ENCODE results near the gene BNC2. TPM values are rescaled to one million over a fixed set of nuclear protein-coding genes. Genes with fewer than 3 reads are reported as not detected.

BNC2 gene
- polyA plus RNA-seq, 1 donor: 8.9 TPM

- WGBS (ENCODE audit: insufficient coverage, low lambda C conversion rate): no CpG with 5 or more reads among the region's 4 CpGs
- H3K4me3 ChIP-seq (ENCODE audit: low read length): no peak overlapping the region
- no peaks in the 10 kb centered on the region for H3K9me3 ChIP-seq (ENCODE audit: control insufficient read depth, low read depth, low read length)
- H3K36me3 ChIP-seq (ENCODE audit: control insufficient read depth, insufficient read depth, low read length): no peaks in the 10 kb centered on the region
- H3K4me1 ChIP-seq (ENCODE audit: control insufficient read depth, insufficient read depth, low read length): no peaks in the 10 kb centered on the region
- H3K27me3 ChIP-seq (ENCODE audit: control insufficient read depth, insufficient read depth, low read length): no peaks in the 10 kb centered on the region
- DNase-seq: no peak
- no peak overlapping the region for H3K27ac ChIP-seq (ENCODE audit: low read length)
Observed at GRCh38 chr9:16639644-16640043, 230.8 kb downstream of the BNC2 start.

GRCh38 chr9:16637911-16638310 lies 232.6 kb downstream of the BNC2 start:
- no peaks in the 10 kb centered on the region for H3K4me1 ChIP-seq (ENCODE audit: control insufficient read depth, insufficient read depth, low read length)
- WGBS (ENCODE audit: insufficient coverage, low lambda C conversion rate): 80% methylated on average over 1 of the region's 5 CpGs
- no peak overlapping the region for H3K4me3 ChIP-seq (ENCODE audit: low read length)
- H3K36me3 ChIP-seq (ENCODE audit: control insufficient read depth, insufficient read depth, low read length): no peaks in the 10 kb centered on the region
- no peaks in the 10 kb centered on the region for H3K9me3 ChIP-seq (ENCODE audit: control insufficient read depth, low read depth, low read length)
- DNase-seq: no peak
- no peak overlapping the region for H3K27ac ChIP-seq (ENCODE audit: low read length)
- H3K27me3 ChIP-seq (ENCODE audit: control insufficient read depth, insufficient read depth, low read length): no peaks in the 10 kb centered on the region

- Histone ChIP-seq H3K4me3 (ENCODE audit: low read length) (no peak overlapping the region), H3K27me3 (ENCODE audit: control insufficient read depth, insufficient read depth, low read length) (no peaks in the 10 kb centered on the region), H3K4me1 (ENCODE audit: control insufficient read depth, insufficient read depth, low read length) (no peaks in the 10 kb centered on the region), H3K9me3 (ENCODE audit: control insufficient read depth, low read depth, low read length) (no peaks in the 10 kb centered on the region), H3K27ac (ENCODE audit: low read length) (no peak overlapping the region), H3K36me3 (ENCODE audit: control insufficient read depth, insufficient read depth, low read length) (no peaks in the 10 kb centered on the region)
- DNase-seq: no peak
- WGBS (ENCODE audit: insufficient coverage, low lambda C conversion rate): no CpG with 5 or more reads among the region's 1 CpG
Observed at GRCh38 chr9:16637218-16637617, 233.3 kb downstream of the BNC2 start.

GRCh38 chr9:16633794-16634193 lies 236.7 kb downstream of the BNC2 start:
- 79% methylated on average over 2 of the region's 2 CpGs for WGBS (ENCODE audit: insufficient coverage, low lambda C conversion rate)
- Histone ChIP-seq H3K4me3 (ENCODE audit: low read length) (no peak overlapping the region), H3K9me3 (ENCODE audit: control insufficient read depth, low read depth, low read length) (no peaks in the 10 kb centered on the region), H3K27ac (ENCODE audit: low read length) (no peak overlapping the region), H3K36me3 (ENCODE audit: control insufficient read depth, insufficient read depth, low read length) (no peaks in the 10 kb centered on the region), H3K27me3 (ENCODE audit: control insufficient read depth, insufficient read depth, low read length) (no peaks in the 10 kb centered on the region), H3K4me1 (ENCODE audit: control insufficient read depth, insufficient read depth, low read length) (no peaks in the 10 kb centered on the region)
- no peak for DNase-seq

- no peak for DNase-seq
- no CpG with 5 or more reads among the region's 7 CpGs for WGBS (ENCODE audit: insufficient coverage, low lambda C conversion rate)
- no peak overlapping the region for H3K4me3 ChIP-seq (ENCODE audit: low read length)
- no peak overlapping the region for H3K27ac ChIP-seq (ENCODE audit: low read length)
- H3K27me3 ChIP-seq (ENCODE audit: control insufficient read depth, insufficient read depth, low read length): no peaks in the 10 kb centered on the region
- H3K4me1 ChIP-seq (ENCODE audit: control insufficient read depth, insufficient read depth, low read length): no peaks in the 10 kb centered on the region
- H3K36me3 ChIP-seq (ENCODE audit: control insufficient read depth, insufficient read depth, low read length): no peaks in the 10 kb centered on the region
- no peaks in the 10 kb centered on the region for H3K9me3 ChIP-seq (ENCODE audit: control insufficient read depth, low read depth, low read length)
Observed at GRCh38 chr9:16628413-16628812, 242.1 kb downstream of the BNC2 start.

- Histone ChIP-seq H3K4me1 (ENCODE audit: control insufficient read depth, insufficient read depth, low read length) (no peaks in the 10 kb centered on the region), H3K4me3 (ENCODE audit: low read length) (no peak overlapping the region), H3K9me3 (ENCODE audit: control insufficient read depth, low read depth, low read length) (no peaks in the 10 kb centered on the region), H3K36me3 (ENCODE audit: control insufficient read depth, insufficient read depth, low read length) (no peaks in the 10 kb centered on the region), H3K27me3 (ENCODE audit: control insufficient read depth, insufficient read depth, low read length) (no peaks in the 10 kb centered on the region), H3K27ac (ENCODE audit: low read length) (no peak overlapping the region)
- WGBS (ENCODE audit: insufficient coverage, low lambda C conversion rate): 100% methylated on average over 1 of the region's 6 CpGs
- peak; percentile 10 to 26 for DNase-seq
Observed at GRCh38 chr9:16627967-16628366, 242.5 kb downstream of the BNC2 start.

- Histone ChIP-seq H3K27ac (ENCODE audit: low read length) (no peak overlapping the region), H3K27me3 (ENCODE audit: control insufficient read depth, insufficient read depth, low read length) (no peaks in the 10 kb centered on the region), H3K4me3 (ENCODE audit: low read length) (no peak overlapping the region), H3K4me1 (ENCODE audit: control insufficient read depth, insufficient read depth, low read length) (no peaks in the 10 kb centered on the region), H3K36me3 (ENCODE audit: control insufficient read depth, insufficient read depth, low read length) (no peaks in the 10 kb centered on the region), H3K9me3 (ENCODE audit: control insufficient read depth, low read depth, low read length) (no peaks in the 10 kb centered on the region)
- WGBS (ENCODE audit: insufficient coverage, low lambda C conversion rate): 100% methylated on average over 2 of the region's 2 CpGs
- no peak for DNase-seq
Observed at GRCh38 chr9:16627521-16627920, 242.9 kb downstream of the BNC2 start.

GRCh38 chr9:16626577-16627130 lies 243.8 kb downstream of the BNC2 start:
- Histone ChIP-seq H3K36me3 (ENCODE audit: control insufficient read depth, insufficient read depth, low read length) (no peaks in the 10 kb centered on the region), H3K4me1 (ENCODE audit: control insufficient read depth, insufficient read depth, low read length) (no peaks in the 10 kb centered on the region), H3K27me3 (ENCODE audit: control insufficient read depth, insufficient read depth, low read length) (no peaks in the 10 kb centered on the region), H3K9me3 (ENCODE audit: control insufficient read depth, low read depth, low read length) (no peaks in the 10 kb centered on the region), H3K27ac (ENCODE audit: low read length) (no peak overlapping the region), H3K4me3 (ENCODE audit: low read length) (no peak overlapping the region)
- WGBS (ENCODE audit: insufficient coverage, low lambda C conversion rate): no CpG with 5 or more reads among the region's 13 CpGs
- peak in 1 of 2 donors; percentile 10 for DNase-seq

- no peaks in the 10 kb centered on the region for H3K36me3 ChIP-seq (ENCODE audit: control insufficient read depth, insufficient read depth, low read length)
- no peak overlapping the region for H3K27ac ChIP-seq (ENCODE audit: low read length)
- DNase-seq: no peak
- H3K4me3 ChIP-seq (ENCODE audit: low read length): no peak overlapping the region
- H3K9me3 ChIP-seq (ENCODE audit: control insufficient read depth, low read depth, low read length): no peaks in the 10 kb centered on the region
- no peaks in the 10 kb centered on the region for H3K27me3 ChIP-seq (ENCODE audit: control insufficient read depth, insufficient read depth, low read length)
- no CpG with 5 or more reads among the region's 1 CpG for WGBS (ENCODE audit: insufficient coverage, low lambda C conversion rate)
- no peaks in the 10 kb centered on the region for H3K4me1 ChIP-seq (ENCODE audit: control insufficient read depth, insufficient read depth, low read length)
Observed at GRCh38 chr9:16625811-16626210, 244.7 kb downstream of the BNC2 start.

- Histone ChIP-seq H3K27ac (ENCODE audit: low read length) (no peak overlapping the region), H3K4me1 (ENCODE audit: control insufficient read depth, insufficient read depth, low read length) (no peaks in the 10 kb centered on the region)
- WGBS (ENCODE audit: insufficient coverage, low lambda C conversion rate): no CpG with 5 or more reads among the region's 9 CpGs
Observed at GRCh38 chr9:16625161-16625631, 245.3 kb downstream of the BNC2 start.

GRCh38 chr9:16624744-16625117 lies 245.7 kb downstream of the BNC2 start:
- no peaks in the 10 kb centered on the region for H3K4me1 ChIP-seq (ENCODE audit: control insufficient read depth, insufficient read depth, low read length)
- no peak overlapping the region for H3K27ac ChIP-seq (ENCODE audit: low read length)
- 100% methylated on average over 1 of the region's 3 CpGs for WGBS (ENCODE audit: insufficient coverage, low lambda C conversion rate)
- H3K36me3 ChIP-seq (ENCODE audit: control insufficient read depth, insufficient read depth, low read length): no peaks in the 10 kb centered on the region
- H3K4me3 ChIP-seq (ENCODE audit: low read length): no peak overlapping the region
- no peak for DNase-seq
- no peaks in the 10 kb centered on the region for H3K9me3 ChIP-seq (ENCODE audit: control insufficient read depth, low read depth, low read length)
- no peaks in the 10 kb centered on the region for H3K27me3 ChIP-seq (ENCODE audit: control insufficient read depth, insufficient read depth, low read length)

More at GRCh38 chr9:16625161-16625631, 245.3 kb downstream of the BNC2 start:
- Histone ChIP-seq H3K27me3 (ENCODE audit: control insufficient read depth, insufficient read depth, low read length) (no peaks in the 10 kb centered on the region), H3K4me3 (ENCODE audit: low read length) (no peak overlapping the region), H3K36me3 (ENCODE audit: control insufficient read depth, insufficient read depth, low read length) (no peaks in the 10 kb centered on the region), H3K9me3 (ENCODE audit: control insufficient read depth, low read depth, low read length) (no peaks in the 10 kb centered on the region)
- no peak for DNase-seq
